Activated CD4-positive, alpha-beta T cell treated with anti-CD3 and anti-CD28 coated beads, Interleukin-2, Interleukin-4, amounts not matched to agents 100 ng/mL and 50 ng/mL, durations not matched to agents 16 hours and 8 hours (primary cell): ENCODE measurements around the gene MLLT3.

Experiments
- DNase-seq: peaks from one replicate; pipeline ENCODE4 v3.0.0-alpha.2; 2020; ENCODE audit warnings: low spot score

MLLT3 gene

DNA sequence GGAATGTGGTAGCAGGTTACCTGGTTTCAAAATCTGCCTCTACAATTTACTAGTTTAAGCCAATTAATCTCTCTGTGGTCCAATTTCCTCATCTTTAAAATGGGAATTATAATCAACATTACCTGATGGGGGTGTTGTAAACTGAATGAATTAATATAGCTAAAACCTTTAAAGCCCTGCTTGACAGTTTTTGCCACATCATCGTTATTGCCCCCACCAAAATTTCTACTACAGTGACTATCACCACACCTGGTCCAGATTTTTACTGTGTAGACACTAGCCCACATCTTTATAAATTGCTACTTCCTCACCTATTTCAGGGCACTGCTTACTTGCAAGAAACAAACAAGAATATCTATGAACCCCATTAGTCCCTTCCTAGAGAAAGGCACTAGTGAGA, 65.0 kb downstream of the MLLT3 start:
- DNase-seq: no peak

DNA sequence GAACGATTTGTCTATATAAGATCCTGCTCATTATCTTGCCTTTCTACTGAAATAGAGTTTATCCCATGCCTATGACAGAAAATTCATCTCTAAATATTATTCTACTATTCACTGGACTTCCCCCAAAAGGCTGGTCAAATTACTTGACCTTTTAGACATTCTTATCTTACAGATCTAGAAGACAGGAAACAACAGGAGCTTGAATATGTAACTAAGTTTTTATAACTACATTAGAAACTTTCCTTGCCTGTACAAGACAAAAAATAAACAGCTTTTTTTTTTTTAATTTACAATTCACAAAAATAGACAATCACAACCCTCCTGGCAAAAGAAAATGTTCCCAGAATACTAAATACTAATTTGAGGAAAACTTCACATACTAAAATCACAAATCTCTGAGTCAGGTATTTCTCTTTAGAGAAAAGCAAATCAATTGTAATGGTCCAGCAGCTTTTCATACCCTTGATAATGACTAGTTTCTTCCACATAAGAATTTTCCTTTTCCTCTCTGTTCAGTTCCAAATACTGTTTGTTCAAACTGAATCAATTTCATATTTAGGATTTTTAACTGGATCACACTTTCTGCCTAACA, 68.6 kb downstream of the MLLT3 start:
- DNase-seq: no peak

DNA sequence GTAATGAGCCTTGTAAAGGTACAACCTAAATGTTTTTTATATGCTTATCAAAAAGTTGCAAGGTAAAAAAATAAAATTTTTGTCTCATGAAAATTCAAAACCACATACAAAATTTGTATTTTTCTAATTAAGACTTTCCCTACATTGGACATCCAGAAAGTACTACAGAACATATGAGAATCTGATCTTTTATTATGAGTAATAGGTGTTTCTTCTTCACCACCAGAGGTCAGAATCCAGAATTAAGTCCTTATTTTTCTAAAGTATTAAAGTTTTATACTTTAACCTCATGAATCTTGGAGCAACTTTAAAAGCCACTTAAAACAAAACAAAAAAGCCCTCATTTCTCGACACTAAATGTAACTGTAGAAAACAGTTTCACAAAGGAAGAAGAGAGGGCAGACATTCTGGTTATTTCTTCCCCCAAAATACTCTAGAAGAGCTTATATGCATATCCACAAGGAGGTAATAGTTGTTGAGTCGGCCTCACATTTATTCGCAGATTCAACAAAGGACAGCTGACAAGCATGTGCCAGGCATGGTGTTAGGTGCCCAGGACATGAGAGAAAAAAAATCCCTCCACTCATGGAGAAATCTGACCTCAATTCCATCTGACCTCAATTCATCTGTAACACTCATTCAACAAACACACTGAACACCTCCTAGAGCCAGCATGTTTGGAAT, 69.3 kb downstream of the MLLT3 start:
- DNase-seq: peak; percentile 47

DNA sequence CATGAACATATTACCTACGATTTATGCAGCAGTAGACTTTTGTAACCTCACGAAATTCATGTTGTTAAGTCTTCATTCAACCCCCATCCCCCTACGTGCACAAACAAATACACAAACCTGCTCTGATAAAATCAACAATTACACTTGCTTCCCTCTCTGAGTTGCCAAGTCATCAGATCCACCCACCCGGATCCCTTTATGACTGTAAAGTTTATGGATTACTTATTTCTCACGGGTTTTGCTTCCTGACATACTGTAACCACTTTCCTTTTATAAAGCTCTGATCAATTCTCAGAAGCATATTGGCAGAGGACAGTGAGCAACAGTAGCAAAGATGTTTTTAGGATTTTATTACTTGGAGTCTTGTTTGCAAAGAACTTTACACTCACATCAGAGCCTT, 70.5 kb downstream of the MLLT3 start:
- peak; percentile 82 for DNase-seq

DNA sequence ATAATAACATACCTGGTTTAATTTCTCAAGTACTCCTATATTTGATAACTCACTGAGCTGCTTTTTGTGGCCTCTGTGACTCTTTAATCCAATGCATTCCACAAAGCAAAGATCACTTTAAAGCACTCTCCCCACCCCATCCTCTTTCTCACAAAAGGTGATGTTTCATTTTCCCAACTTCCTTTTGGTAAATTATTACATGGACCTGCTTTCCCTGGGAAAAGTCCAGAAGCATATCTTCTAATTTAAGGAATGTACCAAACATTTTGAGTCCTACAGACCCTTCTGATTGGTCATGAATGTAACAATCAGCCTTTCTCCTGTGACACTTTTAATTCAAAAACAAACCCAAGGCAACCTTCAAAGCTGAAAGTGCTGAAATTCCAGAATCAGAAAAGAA, 71.1 kb downstream of the MLLT3 start:
- no peak for DNase-seq

DNA sequence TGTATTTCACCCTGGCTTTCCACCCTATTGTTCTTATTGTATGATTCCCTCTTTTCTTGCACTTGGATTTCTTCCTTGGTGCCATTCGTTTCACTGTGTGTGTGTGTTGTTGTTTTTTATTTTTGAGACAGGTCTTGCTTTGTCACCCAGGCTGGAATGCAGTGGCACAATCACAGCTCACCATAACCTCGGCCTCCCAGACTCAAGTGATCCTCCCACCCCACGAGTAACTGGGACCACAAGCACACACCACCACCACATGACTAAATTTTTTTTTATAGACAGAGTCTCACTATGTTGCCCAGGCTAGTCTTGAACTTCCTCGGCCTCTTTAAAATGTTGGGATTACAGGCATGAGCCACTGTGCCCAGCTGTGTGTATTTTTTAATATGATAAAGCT, 72.0 kb downstream of the MLLT3 start:
- DNase-seq: no peak

DNA sequence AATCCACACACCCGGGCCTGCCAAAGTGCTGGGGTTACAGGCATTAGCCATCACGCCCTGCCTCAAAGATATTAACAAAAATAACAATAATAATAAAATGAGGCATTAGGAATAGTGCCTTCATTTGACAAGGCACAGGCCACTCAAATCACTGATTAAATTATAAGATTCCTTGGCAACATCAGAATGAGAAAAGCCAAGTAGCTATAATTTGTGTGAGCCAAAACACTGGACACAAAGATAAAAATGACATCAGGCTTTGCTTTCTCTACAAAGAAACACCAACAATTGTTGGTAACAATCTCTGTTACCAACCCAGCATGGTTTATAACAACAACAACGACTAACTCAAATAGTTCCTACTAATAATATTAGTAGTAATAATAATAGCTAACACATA, 73.2 kb downstream of the MLLT3 start:
- no peak for DNase-seq

DNA sequence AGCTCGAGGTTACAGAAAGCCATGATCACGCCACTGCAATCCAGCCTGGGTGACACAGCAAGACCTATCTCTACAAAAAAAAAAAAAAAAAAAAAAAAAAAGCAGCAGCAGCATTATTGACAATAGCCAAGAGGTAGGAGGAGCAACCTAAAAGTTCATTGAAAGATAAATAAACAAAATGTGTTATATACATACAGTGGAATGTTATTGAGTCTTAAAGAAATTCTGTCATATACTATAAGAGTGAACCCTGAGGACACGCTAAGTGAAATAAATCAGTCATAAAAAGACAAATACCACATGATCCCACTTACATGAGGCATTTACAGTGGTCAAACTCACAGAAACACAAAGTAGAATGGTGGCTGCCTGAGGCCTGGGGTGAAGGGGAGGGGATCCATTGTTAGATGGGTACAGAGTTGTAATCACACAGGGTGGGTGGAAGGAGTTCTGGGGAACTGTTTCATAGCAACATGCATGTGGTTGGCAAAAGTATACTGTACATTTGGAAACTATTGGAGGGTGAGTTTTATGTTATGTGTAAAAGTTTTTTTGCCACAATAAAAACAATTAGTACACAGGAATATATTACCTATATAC, 77.2 kb downstream of the MLLT3 start:
- DNase-seq: no peak

DNA sequence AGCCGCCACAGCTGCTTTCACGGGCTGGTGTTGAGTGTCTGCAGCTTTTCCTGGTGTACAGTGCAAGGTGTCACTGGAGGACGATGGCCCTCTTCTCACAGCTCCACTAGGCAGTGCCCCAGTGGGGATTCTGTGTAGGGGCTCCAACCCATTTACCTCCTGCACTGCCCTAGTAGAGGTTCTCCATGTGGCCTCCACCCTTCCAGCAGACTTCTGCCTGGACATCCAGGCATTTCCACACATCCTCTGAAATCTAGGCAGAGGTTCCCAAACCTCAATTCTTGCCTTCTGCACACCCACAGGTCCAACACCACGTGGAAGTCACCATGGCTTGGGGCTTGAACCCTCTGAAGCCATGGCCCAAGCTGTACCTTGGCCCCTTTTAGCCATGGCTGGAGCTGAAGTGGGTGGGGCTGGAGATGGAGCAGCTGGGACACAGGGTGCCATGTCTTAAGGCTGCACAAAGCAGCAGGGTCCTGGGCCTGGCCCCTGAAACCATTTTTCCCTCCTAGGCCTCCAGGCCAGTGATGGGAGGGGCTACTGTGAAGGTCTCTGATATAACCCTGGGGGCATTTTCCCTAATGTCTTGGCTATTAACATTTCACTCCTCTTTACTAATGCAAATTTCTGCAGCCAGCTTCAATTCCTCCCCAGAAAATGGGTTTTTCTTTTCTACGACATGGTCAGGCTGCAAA, 82.0 kb downstream of the MLLT3 start:
- DNase-seq: no peak

DNA sequence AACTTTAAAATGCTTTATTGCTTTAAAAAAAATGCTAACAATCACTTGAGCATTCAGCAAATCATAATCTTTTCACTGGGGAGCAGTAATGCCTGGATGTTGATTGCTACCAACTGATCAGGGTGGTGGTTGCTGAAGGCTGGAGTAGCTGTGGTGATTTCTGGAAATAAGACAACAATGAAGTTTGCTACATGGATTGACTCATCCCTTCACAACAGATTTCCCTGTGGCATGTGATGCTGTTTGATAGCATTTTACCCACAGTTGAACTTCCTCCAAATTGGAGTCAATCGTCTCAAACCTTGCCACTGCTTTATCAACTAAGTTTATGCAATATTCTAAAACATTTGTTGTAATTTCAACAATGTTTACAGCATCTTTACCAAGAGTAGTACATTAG, 83.3 kb downstream of the MLLT3 start:
- no peak for DNase-seq

DNA sequence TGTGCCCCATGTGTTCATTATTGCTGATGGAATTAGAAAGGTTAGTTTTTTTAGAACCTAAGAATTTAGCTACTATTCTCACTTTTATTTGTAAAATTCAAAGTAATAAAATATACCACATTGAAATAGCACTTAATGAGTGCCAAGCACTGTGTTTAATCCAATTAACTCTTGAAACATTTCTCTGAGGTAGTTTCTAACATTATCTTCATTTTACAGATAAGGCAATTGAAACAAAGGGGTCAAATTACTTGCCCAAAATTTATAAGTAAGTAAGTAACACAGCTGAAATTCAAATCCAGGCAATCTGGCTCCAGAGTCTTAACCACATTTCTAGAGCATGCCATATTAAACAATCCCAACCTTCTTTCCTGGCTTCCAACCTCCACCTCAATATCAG, 84.2 kb downstream of the MLLT3 start:
- DNase-seq: no peak

DNA sequence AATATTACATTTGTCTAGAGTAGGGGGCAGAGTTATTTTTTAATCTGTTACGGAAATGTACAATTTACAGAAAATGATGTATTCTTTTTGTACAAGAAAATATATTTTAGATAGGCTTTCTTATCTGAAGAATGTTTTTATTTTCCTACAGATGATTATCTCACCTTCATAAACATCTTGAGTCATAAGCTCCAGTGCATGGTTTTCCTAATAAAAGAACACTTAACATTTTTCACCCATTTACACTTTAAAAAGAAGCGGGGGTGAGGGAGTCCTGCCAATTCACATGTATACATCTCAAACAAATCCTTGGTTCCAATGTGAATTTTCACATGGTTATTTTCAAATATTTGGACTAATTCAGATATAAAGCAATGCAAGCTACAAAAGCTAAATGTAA, 85.0 kb downstream of the MLLT3 start:
- DNase-seq: no peak

DNA sequence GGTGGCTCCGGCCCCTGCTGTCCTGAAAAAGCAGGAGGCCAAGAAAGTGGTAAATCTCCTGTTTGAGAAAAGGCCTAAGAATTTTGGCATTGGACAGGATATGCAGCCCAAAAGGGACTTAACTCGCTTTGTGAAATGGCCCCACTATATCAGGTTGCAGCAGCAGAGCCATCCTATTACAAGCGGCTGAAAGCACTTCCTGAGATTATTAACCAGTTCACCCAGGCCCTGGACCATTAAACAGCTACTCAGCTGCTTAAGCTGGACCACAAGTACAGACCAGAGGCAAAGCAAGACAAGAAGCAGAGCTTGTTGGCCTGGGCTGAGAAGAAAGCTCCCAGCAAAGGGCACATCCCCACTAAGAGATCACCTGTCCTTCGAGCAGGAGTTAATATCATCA, 89.7 kb downstream of the MLLT3 start:
- no peak for DNase-seq

DNA sequence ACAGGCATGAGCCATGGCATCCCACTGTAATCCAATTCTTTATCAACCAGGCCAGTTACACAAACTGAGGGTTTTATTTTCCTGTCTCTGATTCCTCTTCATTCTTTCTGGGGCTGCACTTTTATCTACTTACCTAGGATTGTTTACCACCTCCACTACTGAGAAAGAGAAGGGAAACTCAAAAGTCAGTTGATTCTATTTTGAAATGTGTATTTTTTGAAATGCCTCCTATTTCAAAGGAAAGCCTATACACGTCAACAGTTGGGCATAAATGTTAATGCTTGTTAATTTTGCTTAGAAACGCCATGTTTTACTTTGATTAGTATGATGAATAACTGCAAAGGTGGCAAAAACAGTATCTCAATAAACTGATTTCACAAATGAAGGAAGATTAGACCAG, 92.5 kb downstream of the MLLT3 start:
- no peak for DNase-seq

DNA sequence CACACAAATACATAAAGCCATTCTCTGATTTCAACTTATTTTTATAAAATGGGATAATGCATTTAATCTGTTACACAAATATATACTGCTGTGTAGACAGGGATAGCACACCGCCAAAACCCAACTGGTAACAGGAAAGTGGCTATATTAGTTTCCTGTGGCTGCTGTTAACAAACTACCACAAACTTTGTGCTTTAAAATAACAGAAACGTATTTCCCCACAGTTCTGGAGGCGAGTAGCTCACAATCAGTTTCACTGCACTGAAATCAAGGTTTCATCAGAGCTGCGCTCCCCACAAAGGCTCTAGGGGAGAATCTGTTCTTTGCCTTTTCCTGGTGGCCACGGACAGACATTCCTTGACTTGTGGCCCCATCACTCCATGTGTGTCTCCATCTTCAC, 94.0 kb downstream of the MLLT3 start:
- DNase-seq: no peak

DNA sequence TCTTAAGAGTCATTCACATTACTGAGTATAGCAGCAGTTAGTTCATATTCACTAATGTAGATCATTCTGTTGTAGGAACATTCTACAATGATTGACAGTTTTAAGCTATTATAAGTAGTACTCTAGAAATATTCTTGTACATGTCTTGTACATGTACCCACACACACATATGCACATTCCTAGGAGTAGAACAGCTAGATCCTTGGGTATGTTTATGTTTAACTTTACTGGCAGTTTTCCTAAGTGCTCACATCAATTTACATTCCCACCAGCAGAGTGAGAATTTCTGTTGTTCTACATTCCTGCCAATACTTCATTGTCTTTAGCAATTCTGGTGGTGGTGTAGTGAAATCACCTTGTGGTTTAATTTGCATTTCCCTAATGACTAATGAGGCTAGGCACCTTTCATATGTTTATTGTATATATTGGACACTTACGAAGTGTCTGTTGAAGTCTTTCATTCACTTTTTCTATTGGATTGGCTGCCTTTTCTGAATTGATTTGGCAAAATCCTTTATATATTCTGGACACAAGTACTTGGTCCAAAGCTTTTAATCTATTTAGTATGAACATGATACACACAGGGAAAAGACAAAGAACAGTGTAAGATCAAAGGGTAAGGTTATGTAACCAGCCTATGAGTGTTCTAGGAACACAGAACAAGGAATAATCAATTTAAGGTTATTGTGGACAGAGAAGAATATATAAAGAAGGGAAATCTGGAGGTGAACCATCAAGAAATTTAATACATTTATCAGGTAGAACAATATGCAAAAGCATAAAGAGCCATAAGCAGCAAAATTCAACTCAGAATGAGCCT, 95.6 kb downstream of the MLLT3 start:
- DNase-seq: peak; percentile 16

DNA sequence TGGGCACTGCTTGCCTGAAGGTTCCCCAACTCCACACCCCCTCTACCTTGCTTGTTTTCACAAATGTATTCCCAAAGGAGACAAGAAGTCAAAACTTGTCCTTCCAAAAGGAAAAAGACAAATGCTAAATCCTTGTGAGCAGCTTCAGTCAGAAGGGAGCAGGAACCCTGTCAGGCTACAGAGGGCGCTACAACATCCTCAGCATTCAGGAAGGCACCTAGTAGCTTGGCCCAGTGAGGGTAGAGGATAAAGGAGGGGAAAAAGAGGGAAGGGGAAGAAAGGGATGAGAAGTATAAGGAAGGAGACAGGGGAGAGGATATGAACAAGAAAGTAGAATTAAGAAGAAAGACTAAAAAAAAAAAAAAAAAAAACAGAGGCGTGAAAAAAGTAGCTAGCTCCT, 97.5 kb downstream of the MLLT3 start:
- no peak for DNase-seq

DNA sequence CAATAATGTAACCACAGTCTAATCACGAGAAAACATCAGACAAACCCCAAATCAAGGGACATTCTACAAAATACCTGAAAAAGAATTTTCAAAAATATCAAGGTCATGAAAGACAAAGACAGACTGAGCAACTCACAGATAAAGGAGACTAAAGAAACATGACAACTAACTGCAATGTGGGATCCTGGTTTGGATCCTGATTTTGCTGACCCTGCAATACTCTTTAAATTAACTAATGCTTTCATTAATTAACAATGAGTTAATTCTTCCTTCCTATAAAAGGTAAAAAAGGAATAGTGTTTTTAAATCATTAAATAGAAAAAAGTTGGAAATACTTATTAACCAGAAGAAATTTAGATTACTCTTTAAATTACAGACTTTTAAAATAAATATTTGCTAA, 103.6 kb downstream of the MLLT3 start:
- no peak for DNase-seq

DNA sequence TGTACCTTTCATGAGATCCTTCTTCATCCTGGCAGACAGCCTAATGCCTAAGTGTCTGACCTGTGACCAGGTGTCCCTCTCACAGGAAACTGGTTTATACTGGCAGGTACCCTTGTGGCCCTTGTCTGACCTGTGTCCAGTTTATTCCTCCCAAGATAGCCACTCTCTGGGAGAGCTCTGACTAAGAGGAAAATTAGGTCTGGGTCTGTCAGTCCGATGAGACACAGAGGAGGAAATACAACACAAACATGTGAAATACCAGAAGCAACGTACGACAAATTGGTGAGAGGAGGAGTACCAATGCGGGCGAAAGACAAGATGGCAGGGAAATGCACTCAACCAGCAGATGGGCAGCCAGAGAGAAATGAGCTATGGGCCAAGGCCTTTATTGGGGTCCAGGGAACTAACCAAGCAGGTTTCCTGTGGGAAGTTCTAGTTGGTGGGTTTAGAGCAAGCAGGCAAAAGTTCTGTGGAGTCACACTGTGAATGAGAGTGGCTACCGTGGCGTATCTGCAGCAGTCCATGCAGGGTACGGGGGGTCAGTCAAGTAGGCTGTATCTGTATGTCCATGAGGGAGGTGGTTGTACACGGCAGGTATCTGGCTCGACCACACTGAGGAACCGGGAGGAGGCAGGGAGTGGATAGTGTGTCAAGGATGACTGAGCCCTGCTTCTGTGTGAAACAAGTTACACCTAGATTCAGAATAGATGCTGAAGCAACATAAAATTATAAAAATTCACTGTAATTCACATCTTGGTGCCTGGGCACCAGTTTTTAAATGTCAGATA, 109.0 kb downstream of the MLLT3 start:
- DNase-seq: no peak

DNA sequence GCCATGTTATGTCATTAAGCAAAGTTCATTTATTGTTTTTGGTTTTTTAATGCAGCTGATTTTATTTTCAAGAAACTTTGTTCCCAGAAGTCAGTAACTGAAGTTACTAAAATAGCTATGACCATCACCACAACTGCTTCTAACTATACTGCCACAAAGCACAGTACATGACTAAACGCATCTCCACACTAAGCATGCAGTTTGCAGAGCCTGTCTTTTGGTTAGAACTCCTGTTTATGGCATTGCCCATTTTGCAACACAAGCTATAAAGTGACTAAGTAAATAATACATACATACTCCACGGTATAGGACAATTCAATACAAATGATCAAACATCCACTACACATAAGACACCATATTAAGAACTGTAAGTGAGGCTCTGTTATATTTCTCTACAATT, 109.7 kb downstream of the MLLT3 start:
- DNase-seq: peak; percentile 7

DNA sequence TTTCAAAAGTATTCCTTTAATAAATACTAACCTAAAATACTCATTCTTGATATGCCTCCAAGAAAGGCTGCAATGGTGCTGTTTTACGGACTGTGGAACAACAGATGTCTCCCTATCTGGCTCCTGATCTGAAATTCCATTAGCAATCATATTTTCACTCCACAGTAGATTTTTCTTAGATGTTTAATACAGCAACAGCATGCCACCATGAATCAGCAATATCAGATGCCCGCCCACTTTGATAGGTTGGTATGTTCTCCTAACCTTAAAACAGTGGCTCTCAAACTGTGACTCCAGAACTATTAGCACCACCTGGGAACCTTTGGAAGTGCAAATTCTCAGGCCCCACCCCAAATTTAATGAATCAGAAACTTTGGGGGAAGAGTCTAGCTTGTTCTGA, 110.2 kb downstream of the MLLT3 start:
- DNase-seq: no peak

DNA sequence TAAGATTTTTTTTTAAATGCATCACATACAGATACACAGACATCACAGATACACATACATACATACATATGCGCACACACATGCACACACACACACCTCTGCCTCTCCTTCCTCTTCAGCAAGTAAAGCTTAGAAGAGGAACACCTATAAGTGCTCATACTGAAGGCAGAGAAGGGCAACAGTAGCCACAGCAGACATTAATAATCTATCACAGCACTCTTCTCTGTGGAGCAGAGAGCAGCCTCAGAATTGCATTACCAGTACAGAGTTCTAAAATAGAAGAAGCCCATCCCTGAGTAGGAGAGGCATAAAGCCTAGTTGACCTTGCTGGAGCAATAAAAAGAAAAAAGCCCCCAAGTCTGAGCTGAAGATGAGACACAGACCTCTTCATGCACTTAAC, 110.6 kb downstream of the MLLT3 start:
- no peak for DNase-seq
